ENCODE data around the gene C1orf210. TPM values are rescaled to one million over a fixed set of nuclear protein-coding genes. Genes with fewer than 3 reads are reported as not detected.

C1orf210 gene
- total RNA-seq, 1 donor from 2014 or later, result 6.6 TPM

GRCh38 chr1:43235040-43235439 is 50.3 kb downstream of the C1orf210 start:
- peaks cover 2% of the 10 kb centered on the region for H3K27me3 ChIP-seq (ENCODE audit: control insufficient read depth, insufficient read depth, low read length)
- TF ChIP-seq, protein P1, sequence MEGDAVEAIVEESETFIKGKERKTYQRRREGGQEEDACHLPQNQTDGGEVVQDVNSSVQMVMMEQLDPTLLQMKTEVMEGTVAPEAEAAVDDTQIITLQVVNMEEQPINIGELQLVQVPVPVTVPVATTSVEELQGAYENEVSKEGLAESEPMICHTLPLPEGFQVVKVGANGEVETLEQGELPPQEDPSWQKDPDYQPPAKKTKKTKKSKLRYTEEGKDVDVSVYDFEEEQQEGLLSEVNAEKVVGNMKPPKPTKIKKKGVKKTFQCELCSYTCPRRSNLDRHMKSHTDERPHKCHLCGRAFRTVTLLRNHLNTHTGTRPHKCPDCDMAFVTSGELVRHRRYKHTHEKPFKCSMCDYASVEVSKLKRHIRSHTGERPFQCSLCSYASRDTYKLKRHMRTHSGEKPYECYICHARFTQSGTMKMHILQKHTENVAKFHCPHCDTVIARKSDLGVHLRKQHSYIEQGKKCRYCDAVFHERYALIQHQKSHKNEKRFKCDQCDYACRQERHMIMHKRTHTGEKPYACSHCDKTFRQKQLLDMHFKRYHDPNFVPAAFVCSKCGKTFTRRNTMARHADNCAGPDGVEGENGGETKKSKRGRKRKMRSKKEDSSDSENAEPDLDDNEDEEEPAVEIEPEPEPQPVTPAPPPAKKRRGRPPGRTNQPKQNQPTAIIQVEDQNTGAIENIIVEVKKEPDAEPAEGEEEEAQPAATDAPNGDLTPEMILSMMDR (IDR thresholded peaks at IDR 0.05; ENCODE audit: insufficient read depth, low read length, poor library complexity, severe bottlenecking), result no peak
- no peak for DNase-seq (ENCODE audit: low read depth)
- H3K4me3 ChIP-seq (ENCODE audit: low read depth, low read length), result no peak overlapping the region
- H3K36me3 ChIP-seq (ENCODE audit: control insufficient read depth, insufficient read depth, low read length), result no peaks in the 10 kb centered on the region

DNA sequence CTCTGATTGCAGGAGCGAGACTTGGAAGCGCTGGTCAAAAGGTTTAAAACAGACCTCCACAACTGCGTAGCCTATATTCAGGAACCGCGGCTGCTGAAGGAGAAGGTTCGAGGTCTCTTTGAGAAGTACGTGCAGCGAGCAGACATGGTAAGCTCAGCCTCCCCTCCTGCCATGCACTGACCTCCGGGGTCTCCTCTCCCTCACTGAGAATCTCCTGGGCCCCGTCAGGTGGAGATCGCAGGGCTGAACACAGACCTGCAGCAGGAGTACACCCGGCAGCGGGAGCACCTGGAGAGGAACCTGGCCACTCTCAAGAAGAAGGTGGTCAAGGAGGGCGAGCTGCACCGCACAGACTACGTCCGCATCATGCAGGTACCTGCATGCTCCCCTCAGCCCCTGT is 51.1 kb downstream of the C1orf210 start:
- H3K27me3 ChIP-seq (ENCODE audit: control insufficient read depth, insufficient read depth, low read length), result peaks cover 2% of the 10 kb centered on the region
- DNase-seq (ENCODE audit: low read depth), result no peak
- H3K36me3 ChIP-seq (ENCODE audit: control insufficient read depth, insufficient read depth, low read length), result no peaks in the 10 kb centered on the region
- H3K4me3 ChIP-seq (ENCODE audit: low read depth, low read length), result no peak overlapping the region
- TF ChIP-seq, protein P1 (IDR thresholded peaks at IDR 0.05; ENCODE audit: insufficient read depth, low read length, poor library complexity, severe bottlenecking), result no peak

DNA sequence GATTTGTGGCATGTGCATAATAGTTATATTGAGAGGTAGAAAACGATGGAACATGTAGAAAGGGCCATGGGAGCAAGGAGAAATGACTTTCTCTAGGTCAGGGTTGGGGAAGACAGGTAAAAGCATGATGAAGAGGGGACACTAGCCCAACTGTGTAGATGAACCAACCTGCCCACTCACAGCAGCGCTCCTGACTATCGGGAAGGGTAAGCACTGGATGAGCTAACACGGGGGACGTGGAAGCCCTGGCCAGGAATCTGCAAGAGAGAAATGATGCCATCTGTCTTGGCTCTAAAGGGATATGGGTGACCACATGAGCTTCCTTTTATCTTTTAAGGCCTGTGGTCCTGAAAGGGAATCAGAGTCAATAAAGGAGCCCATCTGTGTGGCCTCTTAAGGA is 51.8 kb downstream of the C1orf210 start:
- Histone ChIP-seq H3K36me3 (ENCODE audit: control insufficient read depth, insufficient read depth, low read length) (no peaks in the 10 kb centered on the region), H3K27me3 (ENCODE audit: control insufficient read depth, insufficient read depth, low read length) (peaks cover 2% of the 10 kb centered on the region), H3K4me3 (ENCODE audit: low read depth, low read length) (no peak overlapping the region)
- DNase-seq (ENCODE audit: low read depth), result no peak
- TF ChIP-seq, protein P1 (IDR thresholded peaks at IDR 0.05; ENCODE audit: insufficient read depth, low read length, poor library complexity, severe bottlenecking), result no peak

- no peak for DNase-seq (ENCODE audit: low read depth)
- Histone ChIP-seq H3K36me3 (ENCODE audit: control insufficient read depth, insufficient read depth, low read length) (no peaks in the 10 kb centered on the region), H3K27me3 (ENCODE audit: control insufficient read depth, insufficient read depth, low read length) (peaks cover 2% of the 10 kb centered on the region), H3K4me3 (ENCODE audit: low read depth, low read length) (no peak overlapping the region)
- TF ChIP-seq, protein P1 (IDR thresholded peaks at IDR 0.05; ENCODE audit: insufficient read depth, low read length, poor library complexity, severe bottlenecking), result no peak
Observed at GRCh38 chr1:43232482-43232881, 52.9 kb downstream of the C1orf210 start.

DNA sequence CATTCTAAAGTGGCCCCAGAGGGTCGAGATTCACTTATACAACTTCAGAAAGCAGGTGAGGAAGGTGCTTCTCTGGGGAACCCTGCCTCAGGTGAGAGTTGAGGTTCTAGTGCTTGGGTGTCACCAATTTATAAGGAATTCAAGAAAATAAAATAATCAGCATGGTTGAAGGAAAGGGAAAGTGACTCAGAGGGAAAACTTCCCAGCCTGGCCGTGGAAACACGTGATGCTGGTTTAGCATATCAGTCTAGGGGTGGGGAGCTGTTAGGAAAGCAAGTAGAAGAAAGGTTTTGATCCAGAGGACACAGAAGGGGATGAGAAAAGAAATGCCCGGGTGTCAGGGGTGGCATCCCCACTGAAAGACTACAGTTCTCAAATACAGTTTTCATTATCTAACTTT is 53.3 kb downstream of the C1orf210 start:
- H3K4me3 ChIP-seq (ENCODE audit: low read depth, low read length), result no peak overlapping the region
- H3K27me3 ChIP-seq (ENCODE audit: control insufficient read depth, insufficient read depth, low read length), result peaks cover 2% of the 10 kb centered on the region
- TF ChIP-seq, protein P1 (IDR thresholded peaks at IDR 0.05; ENCODE audit: insufficient read depth, low read length, poor library complexity, severe bottlenecking), result no peak
- H3K36me3 ChIP-seq (ENCODE audit: control insufficient read depth, insufficient read depth, low read length), result no peaks in the 10 kb centered on the region
- no peak for DNase-seq (ENCODE audit: low read depth)

Other genes starting within 250 kb of the C1orf210 start
- 89.3 and 119 TPM in 2 replicates for gene EBNA1BP2, start 113.3 kb downstream of the C1orf210 start, total RNA-seq
- 0.34 and 4.8 TPM in 2 replicates for gene CFAP57, start 113.3 kb downstream of the C1orf210 start, total RNA-seq
- 15.7 and 16.2 TPM in 2 replicates for gene TMEM125, start 15.6 kb downstream of the C1orf210 start, total RNA-seq
- 6.5 and 7.1 TPM in 2 replicates for gene TIE1, start 15.4 kb upstream of the C1orf210 start, total RNA-seq
- not detected in 2 replicates for gene MPL, start 52.2 kb upstream of the C1orf210 start, total RNA-seq
- 16.2 and 22.3 TPM in 2 replicates for gene CDC20, start 73.4 kb upstream of the C1orf210 start, total RNA-seq
- 93.8 and 99.7 TPM in 2 replicates for gene ELOVL1, start 82.4 kb upstream of the C1orf210 start, total RNA-seq
- 44.5 and 48.7 TPM in 2 replicates for gene MED8, start 104.2 kb upstream of the C1orf210 start, total RNA-seq
- 17.0 and 20.3 TPM in 2 replicates for gene SZT2, start 104.3 kb upstream of the C1orf210 start, total RNA-seq
- gene HYI, start 168.3 kb upstream of the C1orf210 start, total RNA-seq, result 133 and 167 TPM in 2 replicates
- gene PTPRF, start 245.3 kb upstream of the C1orf210 start, total RNA-seq, result 297 and 346 TPM in 2 replicates

Data from kidney epithelial cell (primary cell).